ENCODE data around the gene LAMA2. TPM values are rescaled to one million over a fixed set of nuclear protein-coding genes. Genes with fewer than 3 reads are reported as not detected.

Gene LAMA2
- total and polyA plus RNA-seq, 4 donors, result 23.9 to 172 (median 78.5) TPM

DNA sequence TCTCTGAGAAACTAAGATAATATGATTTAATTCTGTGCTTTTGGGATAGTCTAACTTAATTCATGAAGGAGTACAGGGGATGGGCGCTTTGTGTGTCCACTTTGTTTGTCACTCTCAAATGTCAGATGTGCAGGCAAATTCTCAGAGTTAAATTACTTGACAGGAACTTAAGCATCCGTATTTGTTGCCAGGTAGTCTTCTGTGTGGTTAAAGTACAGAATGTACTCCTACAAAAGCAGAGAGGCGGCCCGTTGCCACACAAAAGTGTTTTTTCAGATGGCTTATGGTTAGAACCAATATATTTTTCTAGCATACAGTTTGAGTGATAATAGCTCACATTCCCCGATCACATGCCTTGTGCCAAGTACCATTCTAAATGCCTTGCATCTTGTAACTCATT, 234.4 kb downstream of the LAMA2 start:
- Histone ChIP-seq H3K9me3 (ENCODE audit: control insufficient read depth, insufficient read depth, low read length) (no peaks in the 10 kb centered on the region), H3K27me3 (ENCODE audit: control insufficient read depth, insufficient read depth, low read length) (no peaks in the 10 kb centered on the region), H3K27ac (ENCODE audit: low read depth, low read length) (no peak overlapping the region), H3K4me3 (ENCODE audit: low read depth, low read length) (no peak overlapping the region), H3K4me1 (ENCODE audit: control insufficient read depth, insufficient read depth, low read length) (no peaks in the 10 kb centered on the region), H3K36me3 (ENCODE audit: control insufficient read depth, insufficient read depth, low read length) (no peaks in the 10 kb centered on the region)
- WGBS (ENCODE audit: insufficient coverage), result 100% methylated on average over 1 of the region's 5 CpGs
- DNase-seq (ENCODE audit: low read depth in 4 of 6, low spot score in 6 of 6), result no peak

DNA sequence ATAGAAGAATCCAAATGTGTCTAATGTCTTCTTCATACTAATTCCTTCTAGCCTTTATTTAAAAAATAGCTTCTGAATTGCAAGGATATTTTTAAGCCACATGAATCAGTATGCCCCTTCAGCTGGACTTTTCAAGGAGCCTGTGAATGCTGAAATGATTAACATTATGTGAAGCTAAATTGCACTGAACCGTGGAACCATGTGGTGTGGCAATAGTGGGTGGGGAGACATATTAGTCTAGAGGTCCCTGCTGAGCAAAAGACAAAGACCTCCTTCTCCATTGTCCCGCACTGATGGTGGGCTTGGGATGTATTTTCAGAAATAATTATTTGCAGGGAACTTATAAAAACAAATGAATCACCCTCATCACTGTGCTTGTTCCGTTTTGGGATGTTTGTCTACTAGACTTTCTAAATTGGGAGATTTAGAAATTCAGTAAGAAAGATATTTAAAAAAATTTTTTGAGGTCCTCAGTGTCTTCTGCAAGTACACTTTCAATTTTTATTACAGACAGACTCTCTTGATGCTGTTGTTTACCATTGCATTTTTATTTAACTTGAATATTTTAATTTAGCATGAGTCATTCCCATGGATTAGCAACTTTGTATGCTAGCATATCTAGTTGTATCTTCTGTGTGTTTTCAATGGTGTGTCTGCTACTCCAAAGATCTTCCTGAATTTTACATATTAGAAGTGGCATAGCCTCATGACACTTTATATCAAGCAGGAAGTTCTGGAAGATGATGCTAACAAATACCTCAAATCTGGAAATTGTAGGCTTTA, 238.1 kb downstream of the LAMA2 start:
- Histone ChIP-seq H3K36me3 (ENCODE audit: control insufficient read depth, insufficient read depth, low read length) (no peaks in the 10 kb centered on the region), H3K9me3 (ENCODE audit: control insufficient read depth, insufficient read depth, low read length) (no peaks in the 10 kb centered on the region), H3K4me3 (ENCODE audit: low read depth, low read length) (no peak overlapping the region), H3K27me3 (ENCODE audit: control insufficient read depth, insufficient read depth, low read length) (no peaks in the 10 kb centered on the region), H3K4me1 (ENCODE audit: control insufficient read depth, insufficient read depth, low read length) (no peaks in the 10 kb centered on the region), H3K27ac (ENCODE audit: low read depth, low read length) (peak overlapping the region; percentile 61)
- WGBS (ENCODE audit: insufficient coverage), result no CpG with 5 or more reads among the region's 3 CpGs
- DNase-seq (ENCODE audit: low read depth in 4 of 6, low spot score in 6 of 6), result peak in 1 of 6 donors; percentile 26

DNA sequence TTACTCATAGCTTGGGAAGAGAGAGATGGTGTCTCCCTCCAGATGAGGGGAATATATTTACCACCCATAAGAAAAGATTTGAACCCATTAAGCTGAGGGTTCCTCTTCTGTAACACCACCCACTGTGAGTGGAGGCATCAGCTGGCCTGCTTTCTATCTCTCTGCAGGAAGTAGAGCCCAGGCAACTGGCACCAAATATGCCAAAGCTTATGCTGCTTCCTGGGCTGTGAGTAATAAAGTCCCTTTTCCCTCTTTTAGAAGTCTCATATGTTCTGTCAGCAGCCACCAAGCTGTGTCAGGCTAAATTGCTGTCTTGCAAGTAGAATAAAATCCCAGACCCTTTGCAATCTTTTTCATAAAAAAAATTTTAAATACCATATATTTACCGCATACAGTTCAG, 241.4 kb downstream of the LAMA2 start:
- Histone ChIP-seq H3K36me3 (ENCODE audit: control insufficient read depth, insufficient read depth, low read length) (no peaks in the 10 kb centered on the region), H3K27ac (ENCODE audit: low read depth, low read length) (no peak overlapping the region), H3K4me3 (ENCODE audit: low read depth, low read length) (no peak overlapping the region), H3K27me3 (ENCODE audit: control insufficient read depth, insufficient read depth, low read length) (no peaks in the 10 kb centered on the region), H3K4me1 (ENCODE audit: control insufficient read depth, insufficient read depth, low read length) (no peaks in the 10 kb centered on the region), H3K9me3 (ENCODE audit: control insufficient read depth, insufficient read depth, low read length) (no peaks in the 10 kb centered on the region)
- no CpG with 5 or more reads among the region's 1 CpG for WGBS (ENCODE audit: insufficient coverage)
- no peak for DNase-seq (ENCODE audit: low read depth in 4 of 6, low spot score in 6 of 6)

DNA sequence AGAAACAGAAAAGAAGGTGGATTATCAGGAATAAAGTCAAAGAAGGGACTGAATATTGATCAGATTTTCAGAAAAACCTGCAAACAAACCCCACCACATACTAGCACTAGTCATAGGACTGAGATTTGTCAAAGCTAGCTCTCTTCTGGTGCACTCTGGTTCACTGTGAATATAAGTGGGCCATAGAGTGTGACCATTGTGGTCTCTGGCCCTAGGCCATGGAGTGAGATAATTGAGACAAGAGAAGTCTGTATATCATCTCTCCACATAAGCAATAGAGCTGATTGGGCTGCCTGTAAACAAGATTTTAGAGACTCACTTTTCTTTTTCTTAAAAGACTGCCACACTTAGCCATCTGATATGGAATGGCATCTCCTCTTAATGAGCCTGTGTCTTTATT, 247.2 kb downstream of the LAMA2 start:
- H3K36me3 ChIP-seq (ENCODE audit: control insufficient read depth, insufficient read depth, low read length), result no peaks in the 10 kb centered on the region
- DNase-seq (ENCODE audit: low read depth in 4 of 6, low spot score in 6 of 6), result peak in 1 of 6 donors; percentile 51
- H3K9me3 ChIP-seq (ENCODE audit: control insufficient read depth, insufficient read depth, low read length), result no peaks in the 10 kb centered on the region
- H3K27ac ChIP-seq (ENCODE audit: low read depth, low read length), result peak overlapping the region; percentile 51
- H3K4me1 ChIP-seq (ENCODE audit: control insufficient read depth, insufficient read depth, low read length), result no peaks in the 10 kb centered on the region
- H3K4me3 ChIP-seq (ENCODE audit: low read depth, low read length), result no peak overlapping the region
- no peaks in the 10 kb centered on the region for H3K27me3 ChIP-seq (ENCODE audit: control insufficient read depth, insufficient read depth, low read length)

DNA sequence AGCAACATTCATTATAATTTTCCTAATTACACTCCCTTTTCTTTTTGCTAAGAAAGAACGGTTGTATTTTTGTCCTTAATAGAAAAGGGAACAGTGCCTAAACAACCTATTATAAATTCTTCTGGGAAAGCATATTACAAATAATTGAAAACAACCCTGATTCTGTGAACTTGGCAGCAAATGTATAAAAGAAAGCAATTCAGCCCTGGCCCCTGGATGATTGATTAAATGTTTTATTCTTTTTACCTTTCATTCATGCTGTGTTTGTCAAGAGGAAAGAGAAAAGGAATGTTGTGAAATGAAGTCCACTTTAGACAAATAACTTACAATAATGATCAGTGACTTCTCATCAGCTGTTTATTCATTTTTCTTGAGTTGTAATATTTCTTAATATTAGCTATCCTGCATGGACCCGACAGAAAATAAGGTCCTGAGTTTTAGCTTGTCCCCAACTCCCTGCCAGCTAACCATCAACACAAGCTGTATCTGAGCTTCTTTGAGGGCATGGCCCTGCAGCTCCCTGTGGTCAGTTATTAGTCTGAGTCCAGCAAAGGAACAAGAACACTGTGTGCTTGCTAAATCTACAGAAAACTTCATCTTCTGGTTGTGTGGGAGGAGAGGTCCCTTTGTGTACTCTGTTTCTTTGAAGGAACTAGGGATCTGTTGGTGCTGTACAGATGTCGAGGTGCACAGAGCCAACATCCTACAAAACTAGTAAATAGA, 248.2 kb downstream of the LAMA2 start:
- DNase-seq (ENCODE audit: low read depth in 4 of 6, low spot score in 6 of 6), result peak in 2 of 6 donors; percentile 21 to 65
- H3K36me3 ChIP-seq (ENCODE audit: control insufficient read depth, insufficient read depth, low read length), result no peaks in the 10 kb centered on the region
- H3K27ac ChIP-seq (ENCODE audit: low read depth, low read length), result peak overlapping the region; percentile 43
- no peaks in the 10 kb centered on the region for H3K27me3 ChIP-seq (ENCODE audit: control insufficient read depth, insufficient read depth, low read length)
- no peaks in the 10 kb centered on the region for H3K4me1 ChIP-seq (ENCODE audit: control insufficient read depth, insufficient read depth, low read length)
- H3K4me3 ChIP-seq (ENCODE audit: low read depth, low read length), result no peak overlapping the region
- no CpG with 5 or more reads among the region's 3 CpGs for WGBS (ENCODE audit: insufficient coverage)
- H3K9me3 ChIP-seq (ENCODE audit: control insufficient read depth, insufficient read depth, low read length), result no peaks in the 10 kb centered on the region

DNA sequence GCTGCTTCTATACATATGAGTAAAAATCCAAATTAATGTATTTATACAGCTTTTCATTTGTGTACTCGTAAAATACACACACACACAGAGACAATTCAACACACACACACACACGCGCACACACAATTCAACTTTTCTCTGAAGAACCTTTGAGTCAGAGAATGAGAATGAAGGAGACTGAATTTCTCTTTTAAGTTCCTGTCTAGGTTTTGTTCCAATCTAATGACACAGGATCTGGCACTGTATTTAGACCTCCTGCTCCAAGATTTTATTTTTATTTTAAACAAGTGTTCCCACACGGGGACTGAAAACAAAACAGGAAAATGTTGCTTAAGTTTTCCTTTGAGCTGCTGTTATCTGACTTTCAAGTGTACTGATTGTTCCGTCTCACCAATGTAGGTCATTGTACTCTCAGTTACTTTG, 250.8 kb downstream of the LAMA2 start:
- WGBS (ENCODE audit: insufficient coverage), result 43% methylated on average over 1 of the region's 5 CpGs
- peak in 1 of 6 donors; percentile 65 for DNase-seq (ENCODE audit: low read depth in 4 of 6, low spot score in 6 of 6)
- Histone ChIP-seq H3K27me3 (ENCODE audit: control insufficient read depth, insufficient read depth, low read length) (no peaks in the 10 kb centered on the region), H3K4me1 (ENCODE audit: control insufficient read depth, insufficient read depth, low read length) (no peaks in the 10 kb centered on the region), H3K36me3 (ENCODE audit: control insufficient read depth, insufficient read depth, low read length) (no peaks in the 10 kb centered on the region), H3K4me3 (ENCODE audit: low read depth, low read length) (no peak overlapping the region), H3K27ac (ENCODE audit: low read depth, low read length) (peak overlapping the region; percentile 31), H3K9me3 (ENCODE audit: control insufficient read depth, insufficient read depth, low read length) (no peaks in the 10 kb centered on the region)

DNA sequence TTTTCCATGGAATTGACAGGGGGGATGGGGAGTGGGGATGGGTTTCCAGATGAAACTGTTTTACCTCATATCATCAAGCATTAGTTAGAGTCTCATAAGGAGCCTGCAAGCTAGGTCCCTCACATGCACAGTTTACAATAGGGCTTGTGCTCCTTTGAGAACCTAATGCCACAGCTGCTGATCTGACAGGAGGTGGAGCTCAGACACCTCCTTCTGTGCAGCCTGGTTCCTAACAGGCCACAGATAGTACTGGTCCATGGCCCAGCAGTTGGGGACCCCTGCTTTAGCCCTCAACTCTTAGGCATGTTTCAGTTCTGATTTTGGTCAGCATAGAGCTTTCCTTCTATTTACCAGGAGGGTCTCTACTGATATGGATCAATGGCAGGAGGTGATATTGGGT, 251.6 kb downstream of the LAMA2 start:
- no peaks in the 10 kb centered on the region for H3K4me1 ChIP-seq (ENCODE audit: control insufficient read depth, insufficient read depth, low read length)
- no peaks in the 10 kb centered on the region for H3K27me3 ChIP-seq (ENCODE audit: control insufficient read depth, insufficient read depth, low read length)
- no peak for DNase-seq (ENCODE audit: low read depth in 4 of 6, low spot score in 6 of 6)
- H3K4me3 ChIP-seq (ENCODE audit: low read depth, low read length), result no peak overlapping the region
- peak overlapping the region; percentile 31 for H3K27ac ChIP-seq (ENCODE audit: low read depth, low read length)
- H3K9me3 ChIP-seq (ENCODE audit: control insufficient read depth, insufficient read depth, low read length), result no peaks in the 10 kb centered on the region
- no peaks in the 10 kb centered on the region for H3K36me3 ChIP-seq (ENCODE audit: control insufficient read depth, insufficient read depth, low read length)

DNA sequence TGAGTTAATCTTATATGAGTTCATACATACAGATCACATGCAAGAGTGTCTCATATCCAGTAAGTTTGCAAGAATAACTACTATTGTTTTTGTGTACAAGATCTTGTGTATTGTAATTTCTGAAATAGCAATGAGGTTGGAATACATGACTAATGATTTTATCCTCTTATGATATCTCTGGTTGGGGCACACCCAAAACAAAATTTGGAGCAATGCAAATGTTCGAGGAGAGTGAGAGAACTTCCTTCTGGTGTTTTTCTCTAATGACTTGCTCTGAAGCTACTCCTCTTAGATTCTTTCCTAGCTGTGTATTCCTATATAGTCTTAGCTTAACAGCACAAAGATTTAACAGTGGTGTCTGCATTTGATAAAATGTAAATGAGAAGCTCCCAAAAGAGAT, 252.5 kb downstream of the LAMA2 start:
- no peak for DNase-seq (ENCODE audit: low read depth in 4 of 6, low spot score in 6 of 6)
- Histone ChIP-seq H3K36me3 (ENCODE audit: control insufficient read depth, insufficient read depth, low read length) (no peaks in the 10 kb centered on the region), H3K27ac (ENCODE audit: low read depth, low read length) (no peak overlapping the region), H3K4me1 (ENCODE audit: control insufficient read depth, insufficient read depth, low read length) (no peaks in the 10 kb centered on the region), H3K4me3 (ENCODE audit: low read depth, low read length) (no peak overlapping the region), H3K27me3 (ENCODE audit: control insufficient read depth, insufficient read depth, low read length) (no peaks in the 10 kb centered on the region), H3K9me3 (ENCODE audit: control insufficient read depth, insufficient read depth, low read length) (no peaks in the 10 kb centered on the region)
- no CpG with 5 or more reads among the region's 1 CpG for WGBS (ENCODE audit: insufficient coverage)

DNA sequence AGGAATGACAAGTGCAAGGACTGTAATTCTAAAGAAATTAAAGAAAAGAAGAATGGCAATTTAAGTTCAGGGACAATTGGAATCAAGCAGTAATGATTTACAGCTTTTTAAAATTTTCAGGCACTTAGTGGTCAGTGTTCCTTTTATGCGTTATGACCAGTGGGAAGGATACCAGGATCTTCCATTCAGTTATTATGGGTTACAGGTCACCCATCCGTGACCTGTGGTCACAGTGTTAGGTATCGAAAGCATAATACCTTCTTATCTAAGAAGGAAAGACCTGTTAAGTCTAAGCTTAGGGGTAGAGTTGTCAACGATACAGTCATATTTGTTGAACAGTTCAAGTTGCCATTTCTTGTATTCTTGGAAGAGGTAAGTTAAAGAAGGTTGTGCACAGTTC, 253.8 kb downstream of the LAMA2 start:
- H3K36me3 ChIP-seq (ENCODE audit: control insufficient read depth, insufficient read depth, low read length), result no peaks in the 10 kb centered on the region
- H3K4me3 ChIP-seq (ENCODE audit: low read depth, low read length), result no peak overlapping the region
- DNase-seq (ENCODE audit: low read depth in 4 of 6, low spot score in 6 of 6), result no peak
- H3K27me3 ChIP-seq (ENCODE audit: control insufficient read depth, insufficient read depth, low read length), result no peaks in the 10 kb centered on the region
- no peak overlapping the region for H3K27ac ChIP-seq (ENCODE audit: low read depth, low read length)
- H3K9me3 ChIP-seq (ENCODE audit: control insufficient read depth, insufficient read depth, low read length), result no peaks in the 10 kb centered on the region
- WGBS (ENCODE audit: insufficient coverage), result 94% methylated on average over 3 of the region's 4 CpGs
- no peaks in the 10 kb centered on the region for H3K4me1 ChIP-seq (ENCODE audit: control insufficient read depth, insufficient read depth, low read length)
